BLaER1 treated with 17β-estradiol and CSF1 and Interleukin-3, amounts not matched to agents 10 nM and 100 nM (cell line): ENCODE data around the gene RPL7A.
A peak's percentile ranks its signal among the peaks of the same experiment; 100 is the strongest.

Source experiments
- H3K27ac ChIP-seq, 11 experiments: shearing (Covaris generic); formaldehyde crosslinking; 2 replicates each; pipeline ENCODE4 v1.8.1; 2022
- H3K27me3 ChIP-seq, 11 experiments: shearing (Covaris generic); formaldehyde crosslinking; 2 replicates each; pipeline ENCODE4 v1.8.1; 2022
- H3K36me3 ChIP-seq, 11 experiments: shearing (Covaris generic); formaldehyde crosslinking; 2 replicates each; pipeline ENCODE4 v1.8.1; 2022
- H3K4me1 ChIP-seq, 10 experiments: shearing (Covaris generic); formaldehyde crosslinking; 2 replicates each; pipeline ENCODE4 v1.8.1; 2022
- H3K4me2 ChIP-seq, 11 experiments: shearing (Covaris generic); formaldehyde crosslinking; 2 replicates each; pipeline ENCODE4 v1.8.1; 2022
- H3K4me3 ChIP-seq, 10 experiments: shearing (Covaris generic); formaldehyde crosslinking; 2 replicates each; pipeline ENCODE4 v1.8.1; 2022
- H3K9ac ChIP-seq, 11 experiments: shearing (Covaris generic); formaldehyde crosslinking; 2 replicates each; pipeline ENCODE4 v1.8.1; 2022
- H3K9me3 ChIP-seq, 11 experiments: shearing (Covaris generic); formaldehyde crosslinking; replicated peaks in 1 of 11; 2 replicates each; pipeline ENCODE4 v1.8.1; 2022
- H4K20me1 ChIP-seq, 11 experiments: shearing (Covaris generic); formaldehyde crosslinking; 2 replicates each; pipeline ENCODE4 v1.8.1; 2022
- Cebpa-rat ChIP-seq, 11 experiments: shearing (Covaris generic); IDR thresholded peaks; 2 replicates each; pipeline ENCODE4 v1.8.1; 2022

RPL7A gene

GRCh38 chr9:133341369-133342068, 6.5 kb upstream of the RPL7A start:
- H4K20me1 ChIP-seq = peaks cover 3 to 54% (median 24%) of the 10 kb centered on the region in 11 experiments; a peak in 18 of 22 replicates
- no peak for TF ChIP-seq Cebpa-rat (IDR thresholded peaks at IDR 0.05)
- peaks cover 62 to 99% (median 77%) of the 10 kb centered on the region in 10 experiments for H3K4me1 ChIP-seq
- peak overlapping the region; percentile 45 to 75 (median 67) for H3K9ac ChIP-seq
- peaks cover 52 to 90% (median 78%) of the 10 kb centered on the region in 11 experiments for H3K36me3 ChIP-seq
- peak overlapping the region; percentile 57 to 99 (median 85) for H3K4me2 ChIP-seq
- H3K9me3 ChIP-seq = no peaks in the 10 kb centered on the region; a peak in 1 of 22 replicates
- H3K4me3 ChIP-seq = peak overlapping the region in 4 of 10 experiments; percentile 12 to 53 (median 27); a peak in 6 of 20 replicates
- no peaks in the 10 kb centered on the region for H3K27me3 ChIP-seq
- peak overlapping the region; percentile 57 to 82 (median 75) for H3K27ac ChIP-seq

GRCh38 chr9:133342069-133342406, 6.0 kb upstream of the RPL7A start:
- peak overlapping the region; percentile 31 to 82 (median 74); a peak in 21 of 22 replicates for H3K27ac ChIP-seq
- TF ChIP-seq Cebpa-rat (IDR thresholded peaks at IDR 0.05) = no peak

GRCh38 chr9:133342570-133342969, 5.4 kb upstream of the RPL7A start:
- TF ChIP-seq Cebpa-rat (IDR thresholded peaks at IDR 0.05) = no peak
- peak overlapping the region; percentile 31 to 82 (median 74); a peak in 21 of 22 replicates for H3K27ac ChIP-seq
- peaks cover 60 to 93% (median 74%) of the 10 kb centered on the region in 10 experiments for H3K4me1 ChIP-seq
- H3K4me3 ChIP-seq = peak overlapping the region in 2 of 10 experiments; percentile 29 to 53; a peak in 1 of 20 replicates
- H3K36me3 ChIP-seq = peaks cover 52 to 90% (median 78%) of the 10 kb centered on the region in 11 experiments
- H3K9me3 ChIP-seq = no peaks in the 10 kb centered on the region; a peak in 1 of 22 replicates
- no peaks in the 10 kb centered on the region for H3K27me3 ChIP-seq
- H3K9ac ChIP-seq = peak overlapping the region; percentile 45 to 72 (median 67)
- peak overlapping the region; percentile 57 to 99 (median 85) for H3K4me2 ChIP-seq
- H4K20me1 ChIP-seq = peaks cover 3 to 58% (median 28%) of the 10 kb centered on the region in 11 experiments; a peak in 18 of 22 replicates

More at GRCh38 chr9:133342069-133342406, 6.0 kb upstream of the RPL7A start:
- Histone ChIP-seq H3K4me3 (peak overlapping the region in 2 of 10 experiments; percentile 29 to 53; a peak in 3 of 20 replicates), H3K4me1 (peaks cover 61 to 98% (median 77%) of the 10 kb centered on the region in 10 experiments), H3K27me3 (no peaks in the 10 kb centered on the region), H3K9ac (peak overlapping the region; percentile 45 to 72 (median 67); a peak in 21 of 22 replicates), H4K20me1 (peaks cover 3 to 58% (median 28%) of the 10 kb centered on the region in 11 experiments; a peak in 18 of 22 replicates), H3K9me3 (no peaks in the 10 kb centered on the region; a peak in 1 of 22 replicates), H3K36me3 (peaks cover 52 to 90% (median 78%) of the 10 kb centered on the region in 11 experiments), H3K4me2 (peak overlapping the region; percentile 57 to 99 (median 85))

GRCh38 chr9:133344071-133344470, 3.9 kb upstream of the RPL7A start:
- Histone ChIP-seq H3K4me2 (peak overlapping the region in 3 of 11 experiments; percentile 71 to 85 (median 79); a peak in 5 of 22 replicates), H3K4me3 (no peak overlapping the region), H3K4me1 (peaks cover 61 to 78% (median 68%) of the 10 kb centered on the region in 10 experiments), H4K20me1 (peaks cover 6 to 66% (median 36%) of the 10 kb centered on the region in 11 experiments; a peak in 21 of 22 replicates), H3K36me3 (peaks cover 52 to 81% (median 74%) of the 10 kb centered on the region in 11 experiments), H3K27me3 (no peaks in the 10 kb centered on the region), H3K9me3 (no peaks in the 10 kb centered on the region; a peak in 1 of 22 replicates), H3K9ac (peak overlapping the region in 7 of 11 experiments; percentile 8 to 99 (median 69); a peak in 12 of 22 replicates), H3K27ac (peak overlapping the region in 2 of 11 experiments; percentile 74 to 78; a peak in 1 of 22 replicates)
- TF ChIP-seq Cebpa-rat (IDR thresholded peaks at IDR 0.05) = no peak

GRCh38 chr9:133344979-133345378, 3.0 kb upstream of the RPL7A start:
- peaks cover 15 to 75% (median 46%) of the 10 kb centered on the region in 11 experiments for H4K20me1 ChIP-seq
- H3K27me3 ChIP-seq = no peaks in the 10 kb centered on the region
- H3K27ac ChIP-seq = no peak overlapping the region
- H3K4me2 ChIP-seq = no peak overlapping the region
- H3K4me1 ChIP-seq = peaks cover 63 to 76% (median 70%) of the 10 kb centered on the region in 10 experiments
- H3K9me3 ChIP-seq = no peaks in the 10 kb centered on the region; a peak in 1 of 22 replicates
- no peak overlapping the region for H3K4me3 ChIP-seq
- H3K9ac ChIP-seq = peak overlapping the region in 9 of 11 experiments; percentile 8 to 100 (median 99); a peak in 7 of 22 replicates
- peaks cover 56 to 81% (median 74%) of the 10 kb centered on the region in 11 experiments for H3K36me3 ChIP-seq
- no peak for TF ChIP-seq Cebpa-rat (IDR thresholded peaks at IDR 0.05)

- Histone ChIP-seq H3K9me3 (no peaks in the 10 kb centered on the region), H3K36me3 (peaks cover 62 to 81% (median 74%) of the 10 kb centered on the region in 11 experiments), H3K27me3 (no peaks in the 10 kb centered on the region), H3K4me3 (no peak overlapping the region), H3K4me2 (peak overlapping the region in 8 of 11 experiments; percentile 89 to 99 (median 98); a peak in 11 of 22 replicates), H3K4me1 (peaks cover 63 to 76% (median 70%) of the 10 kb centered on the region in 10 experiments), H4K20me1 (peaks cover 21 to 81% (median 52%) of the 10 kb centered on the region in 11 experiments), H3K27ac (no peak overlapping the region), H3K9ac (peak overlapping the region in 9 of 11 experiments; percentile 13 to 100 (median 99); a peak in 11 of 22 replicates)
- TF ChIP-seq Cebpa-rat (IDR thresholded peaks at IDR 0.05) = no peak
Observed at GRCh38 chr9:133345596-133345995, 2.4 kb upstream of the RPL7A start.

- H4K20me1 ChIP-seq = peaks cover 27 to 86% (median 58%) of the 10 kb centered on the region in 11 experiments
- peak overlapping the region; percentile 89 to 99 (median 97) for H3K4me2 ChIP-seq
- peaks cover 66 to 81% (median 74%) of the 10 kb centered on the region in 11 experiments for H3K36me3 ChIP-seq
- peaks cover 63 to 76% (median 70%) of the 10 kb centered on the region in 10 experiments for H3K4me1 ChIP-seq
- H3K9me3 ChIP-seq = no peaks in the 10 kb centered on the region
- H3K27me3 ChIP-seq = no peaks in the 10 kb centered on the region
- H3K9ac ChIP-seq = peak overlapping the region; percentile 99 to 100 (median 99)
- peak overlapping the region; percentile 89 to 99 (median 96) for H3K4me3 ChIP-seq
- peak overlapping the region in 9 of 11 experiments; percentile 95 to 100 (median 98); a peak in 15 of 22 replicates for H3K27ac ChIP-seq
- TF ChIP-seq Cebpa-rat (IDR thresholded peaks at IDR 0.05) = no peak
Observed at GRCh38 chr9:133346021-133346785, 1.8 kb upstream of the RPL7A start.

GRCh38 chr9:133347515-133347984, 468 bp upstream of the RPL7A start:
- Histone ChIP-seq H4K20me1 (peaks cover 41 to 86% (median 62%) of the 10 kb centered on the region in 11 experiments), H3K27ac (peak overlapping the region; percentile 93 to 100 (median 98)), H3K36me3 (peaks cover 72 to 81% (median 78%) of the 10 kb centered on the region in 11 experiments), H3K9me3 (no peaks in the 10 kb centered on the region), H3K27me3 (no peaks in the 10 kb centered on the region), H3K9ac (peak overlapping the region; percentile 99 to 100 (median 99)), H3K4me1 (peaks cover 57 to 76% (median 64%) of the 10 kb centered on the region in 10 experiments), H3K4me2 (peak overlapping the region; percentile 89 to 99 (median 97)), H3K4me3 (peak overlapping the region; percentile 89 to 99 (median 96))
- no peak for TF ChIP-seq Cebpa-rat (IDR thresholded peaks at IDR 0.05)
